ENCODE data around the gene MVB12B. TPM values are rescaled to one million over a fixed set of nuclear protein-coding genes. Genes with fewer than 3 reads are reported as not detected.
A peak's percentile ranks its signal among the peaks of the same experiment; 100 is the strongest.

The MVB12B gene
- total RNA-seq, 1 donor from 2014 or later = 7.2 TPM

- DNase-seq = no peak
Measured at GRCh38 chr9:126303488-126303887, 23.1 kb upstream of the MVB12B start.

GRCh38 chr9:126304207-126304970, 22.2 kb upstream of the MVB12B start:
- no peak for DNase-seq

GRCh38 chr9:126304971-126305320, 21.7 kb upstream of the MVB12B start:
- DNase-seq = no peak

GRCh38 chr9:126306071-126306647, 20.5 kb upstream of the MVB12B start:
- DNase-seq = no peak

- DNase-seq = peak; percentile 45
Measured at GRCh38 chr9:126307322-126308061, 19.1 kb upstream of the MVB12B start.

GRCh38 chr9:126309427-126310189, 17.0 kb upstream of the MVB12B start:
- no peak for DNase-seq

- no peak for DNase-seq
Measured at GRCh38 chr9:126312584-126313551, 13.8 kb upstream of the MVB12B start.

- DNase-seq = no peak
Measured at GRCh38 chr9:126316085-126316655, 10.5 kb upstream of the MVB12B start.

- no peak for DNase-seq
Measured at GRCh38 chr9:126317513-126317912, 9.1 kb upstream of the MVB12B start.

- no peak for DNase-seq
Measured at GRCh38 chr9:126318858-126319257, 7.8 kb upstream of the MVB12B start.

- DNase-seq = no peak
Measured at GRCh38 chr9:126319671-126320070, 7.0 kb upstream of the MVB12B start.

- no peak for DNase-seq
Measured at GRCh38 chr9:126320158-126320922, 6.3 kb upstream of the MVB12B start.

GRCh38 chr9:126321742-126322141, 4.9 kb upstream of the MVB12B start:
- no peak for DNase-seq

GRCh38 chr9:126325821-126326220, 808 bp upstream of the MVB12B start:
- DNase-seq = no peak

- DNase-seq = no peak
Measured at GRCh38 chr9:126327006-126327713, 531 bp downstream of the MVB12B start.

- DNase-seq = no peak
Measured at GRCh38 chr9:126327714-126328185, 1.1 kb downstream of the MVB12B start.

- no peak for DNase-seq
Measured at GRCh38 chr9:126328407-126328806, 1.8 kb downstream of the MVB12B start.

- DNase-seq = no peak
Measured at GRCh38 chr9:126329476-126330275, 3.0 kb downstream of the MVB12B start.

GRCh38 chr9:126330536-126330935, 3.9 kb downstream of the MVB12B start:
- no peak for DNase-seq
